Neural progenitor cell (in vitro differentiated cells): ENCODE data around the gene THSD4. TPM values are rescaled to one million over a fixed set of nuclear protein-coding genes. Genes with fewer than 3 reads are reported as not detected.

Experiments
- DNase-seq: peaks from one replicate; pipeline ENCODE4 v3.0.0-alpha.2; 2016; ENCODE audit warnings: low spot score
- H2AFZ ChIP-seq: fragments of 200-600 bp; sonication (generic); replicated peaks from 2 replicates; pipeline ENCODE4 v1.6.1; 2016; ENCODE audit warnings: antibody characterized with exemption
- H3F3A ChIP-seq: fragments of 200-600 bp; sonication (generic); 2 replicates; pipeline ENCODE4 v1.6.1; 2016; ENCODE audit warnings: antibody characterized with exemption, low read depth
- H3K27ac ChIP-seq: fragments of 200-600 bp; sonication (generic); 2 replicates; pipeline ENCODE4 v1.5.1; 2016; ENCODE audit warnings: mild to moderate bottlenecking
- H3K27me3 ChIP-seq: fragments of 200-600 bp; sonication (generic); 2 replicates; pipeline ENCODE4 v1.6.1; 2016; ENCODE audit warnings: mild to moderate bottlenecking, moderate library complexity
- H3K36me3 ChIP-seq: fragments of 200-600 bp; sonication (generic); 2 replicates; pipeline ENCODE4 v1.5.1; 2016
- H3K4me1 ChIP-seq: fragments of 200-600 bp; sonication (generic); 2 replicates; pipeline ENCODE4 v1.6.1; 2016; ENCODE audit warnings: mixed run types
- H3K4me2 ChIP-seq: fragments of 200-600 bp; sonication (generic); 2 replicates; pipeline ENCODE4 v1.6.1; 2016
- H3K4me3 ChIP-seq: fragments of 200-600 bp; sonication (generic); 2 replicates; pipeline ENCODE4 v1.5.1; 2016
- H3K79me2 ChIP-seq: fragments of 200-600 bp; sonication (generic); 2 replicates; pipeline ENCODE4 v1.6.1; 2016; ENCODE audit warnings: low read depth
- H3K9ac ChIP-seq: fragments of 200-600 bp; sonication (generic); 2 replicates; pipeline ENCODE4 v1.6.1; 2016
- H3K9me3 ChIP-seq: fragments of 200-600 bp; sonication (generic); 2 replicates; pipeline ENCODE4 v1.5.1; 2016; ENCODE audit warnings: low read depth
- H4K20me1 ChIP-seq: fragments of 200-600 bp; sonication (generic); 2 replicates; pipeline ENCODE4 v1.6.1; 2016; ENCODE audit warnings: low read depth
- H3K27ac Mint-ChIP-seq: 3 replicates; pipeline ENCODE4 v1.8.0; 2021; ENCODE audit warnings: mixed read lengths
- H3K27me3 Mint-ChIP-seq: 2 replicates; pipeline ENCODE4 v1.8.0; 2022; ENCODE audit warnings: low read depth, mild to moderate bottlenecking, inconsistent platforms, moderate library complexity, mixed read lengths; ENCODE audit not compliant: insufficient read depth
- H3K36me3 Mint-ChIP-seq: 3 replicates; pipeline ENCODE4 v1.8.0; 2021; ENCODE audit warnings: mixed read lengths
- H3K4me1 Mint-ChIP-seq: 3 replicates; pipeline ENCODE4 v1.8.0; 2021; ENCODE audit warnings: mixed read lengths
- H3K4me3 Mint-ChIP-seq: 3 replicates; pipeline ENCODE4 v1.8.0; 2021; ENCODE audit warnings: mild to moderate bottlenecking, moderate library complexity, mixed read lengths
- H3K9me3 Mint-ChIP-seq: 3 replicates; pipeline ENCODE4 v1.8.0; 2020; ENCODE audit warnings: mixed read lengths
- CTCF ChIP-seq: fragments of 200-600 bp; sonication (generic); IDR thresholded peaks from 2 replicates; pipeline ENCODE4 v1.5.1; 2017; ENCODE audit warnings: antibody characterized with exemption, mild to moderate bottlenecking
- EZH2 ChIP-seq: fragments of 200-600 bp; sonication (generic); IDR thresholded peaks from 2 replicates; pipeline ENCODE4 v1.6.1; 2017; ENCODE audit warnings: antibody characterized with exemption, mild to moderate bottlenecking, moderate library complexity
- EZH2phosphoT487 ChIP-seq: fragments of 200-600 bp; sonication (generic); IDR thresholded peaks from 2 replicates; pipeline ENCODE4 v1.6.1; 2017; ENCODE audit warnings: antibody characterized with exemption
- total RNA-seq: library from RNA; depleted of rRNA; stranded (reverse); fragments of >200 nt; gene quantifications from 2 replicates; pipeline ENCODE4 v1.2.3, GENCODE V29; 2015; ENCODE audit warnings: low replicate concordance

THSD4 gene
- total RNA-seq, 1 donor from 2014 or later, result 2.4 TPM

- H3K79me2 ChIP-seq, result no peaks in the 10 kb centered on the region
- peaks cover 6% of the 10 kb centered on the region for H4K20me1 ChIP-seq
- no peak overlapping the region for H3K4me3 ChIP-seq
Measured at GRCh38 chr15:71811036-71811736, 695.9 kb downstream of the THSD4 start.

GRCh38 chr15:71811752-71812735 is 696.8 kb downstream of the THSD4 start:
- Histone ChIP-seq H3K79me2 (no peaks in the 10 kb centered on the region), H3K27me3 (no peaks in the 10 kb centered on the region), H2AFZ (no peak overlapping the region), H3F3A (peaks cover 12% of the 10 kb centered on the region), H3K4me2 (no peak overlapping the region), H3K36me3 (no peaks in the 10 kb centered on the region), H3K27ac (no peak overlapping the region), H3K9me3 (no peaks in the 10 kb centered on the region), H4K20me1 (no peaks in the 10 kb centered on the region), H3K9ac (no peak overlapping the region), H3K4me1 (peaks cover 15% of the 10 kb centered on the region), H3K4me3 (no peak overlapping the region)
- TF ChIP-seq CTCF, result no peak
- no peak for TF ChIP-seq EZH2
- H3K4me3 Mint-ChIP-seq, result no peak overlapping the region
- peaks cover 6% of the 10 kb centered on the region for H3K27me3 Mint-ChIP-seq
- H3K27ac Mint-ChIP-seq, result no peak overlapping the region
- DNase-seq, result no peak
- H3K36me3 Mint-ChIP-seq, result no peaks in the 10 kb centered on the region
- no peaks in the 10 kb centered on the region for H3K9me3 Mint-ChIP-seq
- H3K4me1 Mint-ChIP-seq, result peaks cover 20% of the 10 kb centered on the region

More at GRCh38 chr15:71811036-71811736, 695.9 kb downstream of the THSD4 start:
- Histone ChIP-seq H3F3A (peaks cover 20% of the 10 kb centered on the region), H3K36me3 (no peaks in the 10 kb centered on the region), H3K4me1 (peaks cover 23% of the 10 kb centered on the region), H3K27ac (no peak overlapping the region), H3K9me3 (no peaks in the 10 kb centered on the region), H3K27me3 (no peaks in the 10 kb centered on the region), H2AFZ (no peak overlapping the region), H3K9ac (no peak overlapping the region), H3K4me2 (no peak overlapping the region)
- TF ChIP-seq CTCF, result no peak
- TF ChIP-seq EZH2phosphoT487, result no peak
- TF ChIP-seq EZH2, result no peak
- no peak for DNase-seq
- peaks cover 8% of the 10 kb centered on the region for H3K27me3 Mint-ChIP-seq
- H3K4me3 Mint-ChIP-seq, result no peak overlapping the region
- H3K4me1 Mint-ChIP-seq, result peaks cover 29% of the 10 kb centered on the region
- no peaks in the 10 kb centered on the region for H3K36me3 Mint-ChIP-seq
- H3K9me3 Mint-ChIP-seq, result no peaks in the 10 kb centered on the region
- no peak overlapping the region for H3K27ac Mint-ChIP-seq

GRCh38 chr15:71812966-71813722 is 697.9 kb downstream of the THSD4 start:
- Histone ChIP-seq H3K4me3 (no peak overlapping the region), H3K9me3 (no peaks in the 10 kb centered on the region), H3K79me2 (no peaks in the 10 kb centered on the region), H3K9ac (no peak overlapping the region), H3K27me3 (no peaks in the 10 kb centered on the region), H3K36me3 (no peaks in the 10 kb centered on the region), H4K20me1 (no peaks in the 10 kb centered on the region), H3K4me2 (no peak overlapping the region), H3K27ac (no peak overlapping the region), H3F3A (peaks cover under 1% of the 10 kb centered on the region), H2AFZ (no peak overlapping the region), H3K4me1 (peaks cover 6% of the 10 kb centered on the region)
- H3K4me1 Mint-ChIP-seq, result peaks cover 9% of the 10 kb centered on the region
- peaks cover 4% of the 10 kb centered on the region for H3K9me3 Mint-ChIP-seq
- H3K36me3 Mint-ChIP-seq, result peaks cover 1% of the 10 kb centered on the region
- peaks cover 4% of the 10 kb centered on the region for H3K27me3 Mint-ChIP-seq
- no peak for DNase-seq
- no peak overlapping the region for H3K4me3 Mint-ChIP-seq
- no peak for TF ChIP-seq EZH2
- no peak for TF ChIP-seq EZH2phosphoT487
- no peak for TF ChIP-seq CTCF
- H3K27ac Mint-ChIP-seq, result peak overlapping the region; percentile 81
